Neural progenitor cell (in vitro differentiated cells): ENCODE measurements around the gene SPEM1.
"Not testable (repeated sequence)": the region's sequence is repeated elsewhere in the genome, so short reads cannot be mapped to it uniquely, and the experiment has no call there.

Experiments used
- CTCF ChIP-seq: fragments of 200-600 bp; sonication (generic); IDR thresholded peaks from 2 replicates; pipeline ENCODE4 v1.5.1; 2017; ENCODE audit warnings: antibody characterized with exemption, mild to moderate bottlenecking
- EZH2 ChIP-seq: fragments of 200-600 bp; sonication (generic); IDR thresholded peaks from 2 replicates; pipeline ENCODE4 v1.6.1; 2017; ENCODE audit warnings: antibody characterized with exemption, mild to moderate bottlenecking, moderate library complexity
- EZH2phosphoT487 ChIP-seq: fragments of 200-600 bp; sonication (generic); IDR thresholded peaks from 2 replicates; pipeline ENCODE4 v1.6.1; 2017; ENCODE audit warnings: antibody characterized with exemption

- not testable (repeated sequence) for TF ChIP-seq CTCF, EZH2phosphoT487, EZH2
Measured at GRCh38 chr17:7469843-7470242, 49.7 kb downstream of the SPEM1 start.
